Left ventricle myocardium inferior (tissue), 1 donor: Measurements from ENCODE around the gene PLEKHG4. TPM values are rescaled to one million over a fixed set of nuclear protein-coding genes. Genes with fewer than 3 reads are reported as not detected.

Source experiments
- DNase-seq: peaks from one replicate; pipeline ENCODE4 v3.0.0-alpha.2; 2020
- H3K27ac ChIP-seq: fragments of 200-600 bp; replicated peaks from 2 replicates; pipeline ENCODE4 v1.8.0; 2021
- H3K27me3 ChIP-seq: fragments of 200-600 bp; 2 replicates; pipeline ENCODE4 v1.8.0; 2021; ENCODE audit warnings: low read depth
- H3K36me3 ChIP-seq: fragments of 200-600 bp; 2 replicates; pipeline ENCODE4 v1.8.0; 2021
- H3K4me1 ChIP-seq: fragments of 200-600 bp; 2 replicates; pipeline ENCODE4 v1.8.0; 2021
- H3K4me3 ChIP-seq: fragments of 200-600 bp; 2 replicates; pipeline ENCODE4 v1.8.0; 2021; ENCODE audit warnings: mild to moderate bottlenecking, moderate library complexity
- H3K9me3 ChIP-seq: fragments of 200-600 bp; replicated peaks from 2 replicates; pipeline ENCODE4 v1.8.0; 2021
- CTCF ChIP-seq: fragments of 200-600 bp; IDR thresholded peaks from 2 replicates; pipeline ENCODE4 v1.8.0; 2021; ENCODE audit warnings: antibody characterized with exemption, mild to moderate bottlenecking, borderline replicate concordance
- intact Hi-C: fragments of 100-400 bp; cut with micrococcal nuclease; formaldehyde crosslinking; loops from one replicate; pipeline ENCODE4 v1.11.0; 2022
- total RNA-seq: library from RNA; stranded (reverse); fragmentation: NEBNext Ultra II Directional; extraction: Animal tissue kit (Norgen Biotek cat#: 25700); gene quantifications from one replicate; pipeline ENCODE4 v1.2.1, GENCODE V29; 2021
- donor health status: DM: no; HTN: yes; CAD: no; lungs with severe emphysema.

Gene PLEKHG4
- total RNA-seq, 1 donor from 2014 or later: 1.1 TPM

GRCh38 chr16:67302076-67302475 is 22.7 kb downstream of the PLEKHG4 start:
- Histone ChIP-seq H3K36me3 (no peaks in the 10 kb centered on the region), H3K4me3 (no peak overlapping the region), H3K4me1 (peaks cover 15% of the 10 kb centered on the region), H3K27me3 (peaks cover 3% of the 10 kb centered on the region), H3K27ac (peak overlapping the region; percentile 21), H3K9me3 (no peaks in the 10 kb centered on the region)
- no peak for TF ChIP-seq CTCF
- intact Hi-C loops: no loop called here
- DNase-seq: no peak

GRCh38 chr16:67302970-67303369 is 23.6 kb downstream of the PLEKHG4 start:
- no peak for TF ChIP-seq CTCF
- intact Hi-C loops: no loop called here
- DNase-seq: no peak
- Histone ChIP-seq H3K4me3 (no peak overlapping the region), H3K4me1 (peaks cover 15% of the 10 kb centered on the region), H3K36me3 (no peaks in the 10 kb centered on the region), H3K9me3 (no peaks in the 10 kb centered on the region), H3K27ac (no peak overlapping the region), H3K27me3 (peaks cover 3% of the 10 kb centered on the region)

- H3K27me3 ChIP-seq: no peaks in the 10 kb centered on the region
- no peaks in the 10 kb centered on the region for H3K36me3 ChIP-seq
- TF ChIP-seq CTCF: no peak
- no peak overlapping the region for H3K27ac ChIP-seq
- DNase-seq: no peak
- H3K9me3 ChIP-seq: no peaks in the 10 kb centered on the region
- peaks cover 15% of the 10 kb centered on the region for H3K4me1 ChIP-seq
- intact Hi-C loops: no loop called here
- no peak overlapping the region for H3K4me3 ChIP-seq
Observed at GRCh38 chr16:67304020-67304419, 24.7 kb downstream of the PLEKHG4 start.

GRCh38 chr16:67305216-67306071 is 26.1 kb downstream of the PLEKHG4 start:
- H3K4me3 ChIP-seq: no peak overlapping the region
- no peaks in the 10 kb centered on the region for H3K9me3 ChIP-seq
- H3K27me3 ChIP-seq: no peaks in the 10 kb centered on the region
- DNase-seq: no peak
- H3K27ac ChIP-seq: no peak overlapping the region
- H3K4me1 ChIP-seq: peaks cover 15% of the 10 kb centered on the region
- TF ChIP-seq CTCF: no peak
- no peaks in the 10 kb centered on the region for H3K36me3 ChIP-seq
- intact Hi-C loops: no loop called here

GRCh38 chr16:67310561-67310960 is 31.2 kb downstream of the PLEKHG4 start:
- no peak for DNase-seq
- Histone ChIP-seq H3K27me3 (peaks cover under 1% of the 10 kb centered on the region), H3K4me1 (no peaks in the 10 kb centered on the region), H3K4me3 (no peak overlapping the region), H3K36me3 (no peaks in the 10 kb centered on the region), H3K27ac (no peak overlapping the region), H3K9me3 (no peaks in the 10 kb centered on the region)
- no peak for TF ChIP-seq CTCF
- intact Hi-C loops: no loop called here
